ENCODE measurements around the gene SDHD.
"Not testable (repeated sequence)": the region's sequence is repeated elsewhere in the genome, so short reads cannot be mapped to it uniquely, and the experiment has no call there.

Gene SDHD
- 20.8 to 73.5 (median 57.5) reads per million in 3 experiments for total RNA-seq

- peak; percentile 98 for DNase-seq
Observed at GRCh38 chr11:112086422-112087191, at the start of gene SDHD, which contains the start of gene TIMM8B. Gene SDHD (plus strand): TSS chr11:112086873. CDS start chr11:112086908, 35 bp downstream. Gene TIMM8B (minus strand): TSS chr11:112086756. CDS start chr11:112086723, 33 bp downstream.

- DNase-seq: no peak
Observed at GRCh38 chr11:112037527-112037926, 49.1 kb upstream of the SDHD start.

DNA sequence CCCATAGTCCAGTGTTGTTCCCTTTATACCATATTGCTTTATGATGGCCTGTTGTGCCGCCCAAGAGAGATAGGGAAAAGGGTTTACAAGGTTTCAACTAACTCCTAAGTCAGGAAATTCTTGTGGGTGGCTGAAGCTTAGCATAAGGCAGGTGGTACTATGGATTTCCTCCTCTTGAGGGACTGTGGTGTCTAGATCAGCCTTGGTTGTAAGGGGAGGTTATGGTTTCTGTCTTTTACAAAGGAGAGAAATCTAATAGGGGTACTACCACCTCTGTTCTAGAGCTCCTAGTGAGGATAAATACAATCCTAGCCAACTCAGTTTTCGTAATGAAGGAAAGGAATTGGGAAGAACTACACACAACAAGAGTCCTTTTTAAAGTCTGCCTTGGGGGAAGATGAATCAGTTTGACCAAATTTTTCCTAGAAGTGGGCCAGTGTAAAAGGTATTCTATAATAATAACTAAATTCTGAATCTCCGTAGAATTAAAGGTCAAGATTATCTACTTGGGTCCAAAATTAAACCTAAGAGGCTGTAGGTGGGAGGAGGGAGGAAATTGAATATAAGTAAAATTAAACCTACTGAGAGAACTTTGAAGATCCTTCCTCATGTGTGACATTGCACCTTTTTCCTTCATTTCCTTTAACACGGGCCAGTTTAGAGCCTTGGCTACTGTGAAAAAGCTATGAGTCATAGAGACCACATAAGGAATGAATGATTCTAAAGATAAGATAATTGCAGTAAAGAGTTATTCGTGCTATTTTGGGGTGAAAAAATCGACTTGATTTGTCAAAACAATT is 44.3 kb upstream of the SDHD start:
- no peak for DNase-seq

GRCh38 chr11:112042961-112043304 is 43.7 kb upstream of the SDHD start:
- DNase-seq: no peak

- no peak for DNase-seq
Observed at GRCh38 chr11:112044961-112045360, 41.7 kb upstream of the SDHD start.

GRCh38 chr11:112046647-112047046 is 40.0 kb upstream of the SDHD start:
- not testable (repeated sequence) for DNase-seq

DNA sequence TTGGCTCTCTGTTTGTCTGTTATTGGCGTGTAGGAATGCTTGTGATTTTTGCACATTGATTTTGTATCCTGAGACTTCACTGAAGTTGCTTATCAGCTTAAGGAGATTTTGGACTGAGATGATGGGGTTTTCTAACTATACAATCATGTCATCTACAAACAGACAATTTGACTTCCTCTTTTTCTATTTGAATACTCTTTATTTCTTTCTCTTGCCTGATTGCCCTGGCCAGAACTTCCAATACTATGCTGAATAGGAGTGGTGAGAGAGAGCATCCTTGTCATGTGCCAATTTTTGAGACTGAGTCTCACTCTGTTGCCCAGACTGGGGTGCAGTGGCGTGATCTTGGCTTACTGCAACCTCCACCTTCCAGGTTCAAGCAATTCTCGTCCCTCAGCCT is 38.4 kb upstream of the SDHD start:
- DNase-seq: not testable (repeated sequence)

- no peak for DNase-seq
Observed at GRCh38 chr11:112049777-112050176, 36.9 kb upstream of the SDHD start.

- DNase-seq: no peak
Observed at GRCh38 chr11:112050721-112051120, 36.0 kb upstream of the SDHD start.

- DNase-seq: no peak
Observed at GRCh38 chr11:112051768-112052167, 34.9 kb upstream of the SDHD start.

DNA sequence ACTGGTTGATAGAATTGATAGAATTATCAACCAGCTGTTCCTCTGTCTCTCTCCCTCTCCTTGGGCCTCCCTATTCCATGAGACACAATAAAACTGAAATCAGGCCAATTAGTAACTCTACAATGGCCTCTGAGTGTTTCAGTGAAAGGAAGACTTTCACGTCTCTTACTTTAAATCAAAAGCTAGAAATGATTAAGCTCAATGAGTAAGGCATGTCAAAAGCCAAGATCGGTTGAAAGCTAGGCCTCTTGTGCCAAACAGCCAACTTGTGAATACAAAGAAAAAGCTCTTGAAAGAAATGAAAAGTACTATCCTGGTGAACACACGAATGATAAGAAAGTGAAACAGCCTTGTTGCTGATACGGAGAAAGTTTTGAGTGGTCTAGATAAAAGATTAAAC is 29.5 kb upstream of the SDHD start:
- no peak for DNase-seq

- DNase-seq: no peak
Observed at GRCh38 chr11:112058103-112058502, 28.6 kb upstream of the SDHD start.

- DNase-seq: no peak
Observed at GRCh38 chr11:112062923-112063322, 23.8 kb upstream of the SDHD start.

GRCh38 chr11:112073941-112074811 is 12.5 kb upstream of the SDHD start, which contains the start of the genes NKAPD1 and PIH1D2:
Gene NKAPD1 (plus strand): TSS chr11:112074299. CDS start chr11:112075575, 1,276 bp downstream.
Gene PIH1D2 (minus strand): TSS chr11:112074017. CDS start chr11:112073174, 843 bp downstream.
- peak; percentile 85 for DNase-seq

- DNase-seq: no peak
Observed at GRCh38 chr11:112082729-112083128, 3.9 kb upstream of the SDHD start.

DNA sequence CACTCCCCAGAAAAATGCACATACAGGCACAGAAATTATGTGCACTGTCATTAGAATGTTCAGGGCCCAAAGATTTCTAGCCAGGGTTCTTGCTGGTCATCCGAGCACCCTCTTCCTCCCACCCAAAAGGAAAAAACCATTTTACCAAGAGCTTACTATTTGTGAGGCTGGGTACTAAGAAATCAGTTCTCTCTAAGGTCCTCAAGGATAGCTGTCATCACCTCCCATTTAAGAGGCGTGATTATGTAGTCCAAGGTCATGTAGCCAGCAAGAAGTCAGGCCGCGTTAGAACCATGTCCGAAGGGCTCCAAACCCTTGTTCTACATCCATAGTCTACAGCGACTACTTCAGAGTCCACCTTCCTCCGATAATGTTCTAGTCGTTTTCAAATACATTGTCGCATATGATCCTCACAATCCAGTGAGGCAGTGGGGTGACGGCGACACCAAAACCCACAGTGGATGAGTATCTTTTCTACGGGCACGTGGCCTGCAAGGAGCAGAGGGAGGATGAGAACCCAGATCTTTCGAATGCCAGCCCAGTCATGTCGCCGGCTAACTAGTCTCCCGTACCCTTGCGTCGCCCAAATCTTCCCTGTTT is 751 bp upstream of the SDHD start:
- no peak for DNase-seq

- no peak for DNase-seq
Observed at GRCh38 chr11:112087212-112087611, 539 bp downstream of the SDHD start.

DNA sequence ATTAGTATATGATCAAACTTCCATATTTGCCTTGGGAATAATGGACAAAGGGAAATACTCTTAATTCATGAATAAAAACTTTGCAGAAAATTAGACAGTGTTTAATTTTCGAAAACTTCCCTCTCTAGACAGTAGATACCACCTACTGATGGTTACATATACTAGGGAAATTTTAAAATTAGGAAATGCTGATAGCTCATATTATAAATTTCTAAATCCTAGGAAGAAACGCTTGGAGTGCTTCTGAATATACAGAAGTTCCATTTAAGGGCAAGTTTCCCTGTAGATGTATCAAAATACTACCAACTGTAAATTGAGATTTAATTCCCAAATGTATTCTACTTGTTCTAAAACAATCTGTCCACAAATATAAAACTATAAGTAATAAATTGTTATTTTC is 8.6 kb downstream of the SDHD start:
- DNase-seq: not testable (repeated sequence)

- DNase-seq: no peak
Observed at GRCh38 chr11:112096194-112096593, 9.5 kb downstream of the SDHD start.

- DNase-seq: no peak
Observed at GRCh38 chr11:112097734-112098528, 11.3 kb downstream of the SDHD start.

DNA sequence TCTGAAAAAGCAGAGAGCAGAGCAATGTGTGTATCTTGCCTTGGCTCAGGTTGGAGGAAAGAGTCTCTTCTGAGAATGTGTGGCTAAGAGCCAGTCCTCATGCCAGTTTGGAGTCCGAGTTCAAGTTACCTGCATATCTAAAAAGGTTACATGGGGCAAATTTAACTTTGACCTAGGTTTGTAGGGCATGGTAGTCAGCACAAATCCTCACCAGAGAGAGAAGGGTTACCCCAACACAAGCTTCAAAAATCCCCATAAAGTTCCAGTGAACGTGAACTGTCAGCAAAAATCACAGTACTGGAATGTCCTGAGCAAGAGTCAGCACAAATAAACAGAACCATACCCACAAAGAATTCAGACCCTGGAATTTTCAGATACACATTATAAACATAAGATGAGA is 13.8 kb downstream of the SDHD start:
- no peak for DNase-seq

Measured in central memory CD4-positive, alpha-beta T cell (primary cell).